HepG2 (cell line): Measurements from ENCODE around the gene TMEM86B. TPM values are rescaled to one million over a fixed set of nuclear protein-coding genes. Genes with fewer than 3 reads are reported as not detected.

ENCODE experiments used
- ARNT ChIP-seq: fragments of 450-650 bp; IDR thresholded peaks from 2 replicates; pipeline ENCODE4 v1.6.1; 2017
- CCAR2 ChIP-seq: fragments of 200-400 bp; formaldehyde crosslinking; optimal IDR thresholded peaks from 2 replicates; pipeline ENCODE3; 2018; ENCODE audit warnings: low read depth, mild to moderate bottlenecking, low read length, moderate library complexity
- DPF2 ChIP-seq: sonication (generic); formaldehyde crosslinking; IDR thresholded peaks from 2 replicates; pipeline ENCODE4 v1.4.0; 2020; ENCODE audit warnings: mild to moderate bottlenecking, low read depth, missing genetic modification reagents, borderline replicate concordance
- DR1 ChIP-seq: sonication (generic); formaldehyde crosslinking; IDR thresholded peaks from 2 replicates; pipeline ENCODE4 v1.8.0; 2021; ENCODE audit warnings: mild to moderate bottlenecking, missing genetic modification reagents, inconsistent platforms
- FOXO1 ChIP-seq: sonication (generic); formaldehyde crosslinking; IDR thresholded peaks from 2 replicates; pipeline ENCODE4 v1.4.0; 2020; ENCODE audit warnings: missing genetic modification reagents
- HMG20A ChIP-seq: IDR thresholded peaks from 2 replicates; pipeline ENCODE4 v1.6.1; 2016; ENCODE audit warnings: borderline replicate concordance
- REL ChIP-seq: sonication (generic); formaldehyde crosslinking; conservative IDR thresholded peaks from 2 replicates; pipeline ENCODE4 v1.8.0; 2022; ENCODE audit warnings: mild to moderate bottlenecking, missing genetic modification reagents, moderate library complexity
- TGIF2 ChIP-seq: IDR thresholded peaks from 2 replicates; pipeline ENCODE4 v1.6.1; 2016; ENCODE audit warnings: control low read depth, missing compliant biosample characterization
- U2AF1 ChIP-seq: fragments of 200-400 bp; formaldehyde crosslinking; optimal IDR thresholded peaks from 2 replicates; pipeline ENCODE3; 2017; ENCODE audit warnings: mild to moderate bottlenecking, low read depth, low read length
- ZFP36L1 ChIP-seq: sonication (generic); formaldehyde crosslinking; IDR thresholded peaks from 2 replicates; pipeline ENCODE4 v1.8.0; 2022; ENCODE audit warnings: mild to moderate bottlenecking, missing genetic modification reagents, moderate library complexity
- ZFX ChIP-seq: sonication (generic); formaldehyde crosslinking; IDR thresholded peaks from 2 replicates; pipeline ENCODE4 v1.4.0; 2020; ENCODE audit warnings: mild to moderate bottlenecking, low read depth, missing genetic modification reagents, moderate library complexity
- ZKSCAN5 ChIP-seq: sonication (generic); formaldehyde crosslinking; IDR thresholded peaks from 2 replicates; pipeline ENCODE4 v1.5.1; 2020; ENCODE audit warnings: mild to moderate bottlenecking, missing genetic modification reagents
- ZKSCAN8 ChIP-seq: IDR thresholded peaks from 2 replicates; pipeline ENCODE4 v1.6.1; 2016; ENCODE audit warnings: borderline replicate concordance, missing genetic modification reagents, missing compliant biosample characterization
- ZNF136 ChIP-seq: sonication (generic); formaldehyde crosslinking; IDR thresholded peaks from 2 replicates; pipeline ENCODE4 v1.8.1; 2022; ENCODE audit warnings: low read depth, mild to moderate bottlenecking, moderate library complexity, missing genetic modification reagents
- ZNF260 ChIP-seq: sonication (generic); formaldehyde crosslinking; IDR thresholded peaks from 2 replicates; pipeline ENCODE4 v1.4.0; 2020; ENCODE audit warnings: missing genetic modification reagents, low read depth, mild to moderate bottlenecking, borderline replicate concordance
- ZNF34 ChIP-seq: sonication (generic); formaldehyde crosslinking; IDR thresholded peaks from 2 replicates; pipeline ENCODE4 v1.4.0; 2020; ENCODE audit warnings: mild to moderate bottlenecking, missing genetic modification reagents, borderline replicate concordance
- ZNF567 ChIP-seq: sonication (generic); formaldehyde crosslinking; IDR thresholded peaks from 2 replicates; pipeline ENCODE4 v1.8.1; 2023; ENCODE audit warnings: mild to moderate bottlenecking, missing genetic modification reagents, borderline replicate concordance
- ZNF788 ChIP-seq: sonication (generic); formaldehyde crosslinking; IDR thresholded peaks from 2 replicates; pipeline ENCODE4 v1.5.0; 2020; ENCODE audit warnings: mild to moderate bottlenecking, missing genetic modification reagents, borderline replicate concordance
- polyA plus RNA-seq, 8 experiments: library from polyadenylated mRNA; depleted of rRNA in 3 of 8; stranded (reverse) in 7 of 8; unstranded in 1 of 8; fragments of >200 nt; fragmentation: Illumina TruSeq in 4 of 8; extraction: Trizol in 4 of 8; gene quantifications; 2 replicates each; pipeline versions ENCODE4 v1.2.1 to v1.2.3, GENCODE V29; 2011 to 2016; ENCODE audit warnings: low read depth in 4 of 8, missing spikeins in 1 of 8, mixed read lengths in 1 of 8; ENCODE audit not compliant: insufficient read depth in 1 of 8
- total RNA-seq, 5 experiments: library from RNA; depleted of rRNA; stranded (reverse); fragments of >200 nt; fragmentation: Illumina TruSeq; extraction: Trizol; gene quantifications; 2 replicates each; pipeline ENCODE4 v1.2.3, GENCODE V29; 2016; ENCODE audit warnings: low read depth in 1 of 5
- TF ChIP-seq, protein P1 (sequence below): sonication (generic); formaldehyde crosslinking; conservative IDR thresholded peaks from 2 replicates; pipeline ENCODE4 v1.4.0; 2020; ENCODE audit warnings: mild to moderate bottlenecking, missing genetic modification reagents, moderate library complexity
- TF ChIP-seq, protein P2 (sequence below): sonication (generic); formaldehyde crosslinking; conservative IDR thresholded peaks from 2 replicates; pipeline ENCODE4 v1.4.0; 2020; ENCODE audit warnings: missing genetic modification reagents
- TF ChIP-seq, protein P3 (sequence below): IDR thresholded peaks from 2 replicates; pipeline ENCODE4 v1.6.1; 2016; ENCODE audit warnings: missing compliant biosample characterization, missing genetic modification reagents, borderline replicate concordance
- TF ChIP-seq, protein P4 (sequence below): sonication (generic); formaldehyde crosslinking; conservative IDR thresholded peaks from 2 replicates; pipeline ENCODE4 v1.5.0; 2020; ENCODE audit warnings: missing genetic modification reagents

TMEM86B gene
- total and polyA plus RNA-seq, 2 of the 13 experiments (the other 11 are each of a cell fraction or from before 2014, with no cell fraction given), result 7.7 to 9.6 TPM

DNA sequence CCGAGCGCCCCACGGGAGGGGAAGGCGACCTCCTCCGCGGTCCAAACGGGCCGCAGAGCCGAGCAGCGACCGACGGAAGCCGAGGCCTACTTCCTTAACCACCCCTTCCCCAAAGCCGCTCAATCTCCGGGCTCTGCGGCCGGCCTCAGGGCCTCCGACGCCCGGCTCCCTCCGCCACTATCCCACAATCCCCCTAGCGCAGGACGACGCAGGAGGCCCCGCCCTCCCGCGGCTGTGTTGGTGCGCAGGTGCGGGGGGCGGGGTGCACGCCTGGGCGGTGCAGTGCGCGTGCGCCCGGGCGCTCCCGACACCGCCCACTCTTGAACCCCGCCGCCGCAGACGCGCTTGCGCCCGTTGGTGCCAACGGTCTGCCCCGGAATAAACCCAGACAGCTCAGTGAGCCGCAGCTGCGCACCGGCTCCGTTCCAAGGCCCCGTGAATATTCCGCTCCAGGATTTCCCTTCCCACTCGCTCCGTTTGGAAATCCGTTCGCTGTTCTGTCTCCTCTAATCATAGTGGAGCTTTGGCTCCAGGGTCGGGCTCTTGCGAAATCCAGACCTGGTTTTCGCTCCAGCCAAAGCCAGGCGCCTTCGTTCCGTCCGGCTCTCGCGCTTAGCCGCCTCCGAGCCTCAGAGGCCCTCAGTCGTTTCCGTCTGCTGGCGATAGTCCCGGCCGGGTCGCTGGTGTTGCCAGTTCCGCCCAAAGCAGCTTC is 30.4 kb upstream of the TMEM86B start, which contains the start of gene PPP6R1 (continued):
- TF ChIP-seq, protein P1, sequence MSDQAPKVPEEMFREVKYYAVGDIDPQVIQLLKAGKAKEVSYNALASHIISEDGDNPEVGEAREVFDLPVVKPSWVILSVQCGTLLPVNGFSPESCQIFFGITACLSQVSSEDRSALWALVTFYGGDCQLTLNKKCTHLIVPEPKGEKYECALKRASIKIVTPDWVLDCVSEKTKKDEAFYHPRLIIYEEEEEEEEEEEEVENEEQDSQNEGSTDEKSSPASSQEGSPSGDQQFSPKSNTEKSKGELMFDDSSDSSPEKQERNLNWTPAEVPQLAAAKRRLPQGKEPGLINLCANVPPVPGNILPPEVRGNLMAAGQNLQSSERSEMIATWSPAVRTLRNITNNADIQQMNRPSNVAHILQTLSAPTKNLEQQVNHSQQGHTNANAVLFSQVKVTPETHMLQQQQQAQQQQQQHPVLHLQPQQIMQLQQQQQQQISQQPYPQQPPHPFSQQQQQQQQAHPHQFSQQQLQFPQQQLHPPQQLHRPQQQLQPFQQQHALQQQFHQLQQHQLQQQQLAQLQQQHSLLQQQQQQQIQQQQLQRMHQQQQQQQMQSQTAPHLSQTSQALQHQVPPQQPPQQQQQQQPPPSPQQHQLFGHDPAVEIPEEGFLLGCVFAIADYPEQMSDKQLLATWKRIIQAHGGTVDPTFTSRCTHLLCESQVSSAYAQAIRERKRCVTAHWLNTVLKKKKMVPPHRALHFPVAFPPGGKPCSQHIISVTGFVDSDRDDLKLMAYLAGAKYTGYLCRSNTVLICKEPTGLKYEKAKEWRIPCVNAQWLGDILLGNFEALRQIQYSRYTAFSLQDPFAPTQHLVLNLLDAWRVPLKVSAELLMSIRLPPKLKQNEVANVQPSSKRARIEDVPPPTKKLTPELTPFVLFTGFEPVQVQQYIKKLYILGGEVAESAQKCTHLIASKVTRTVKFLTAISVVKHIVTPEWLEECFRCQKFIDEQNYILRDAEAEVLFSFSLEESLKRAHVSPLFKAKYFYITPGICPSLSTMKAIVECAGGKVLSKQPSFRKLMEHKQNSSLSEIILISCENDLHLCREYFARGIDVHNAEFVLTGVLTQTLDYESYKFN (CRISPR knock-in tag), result peak; percentile 86
- TF ChIP-seq DPF2 (CRISPR knock-in tag), result no peak
- TF ChIP-seq, protein P2, sequence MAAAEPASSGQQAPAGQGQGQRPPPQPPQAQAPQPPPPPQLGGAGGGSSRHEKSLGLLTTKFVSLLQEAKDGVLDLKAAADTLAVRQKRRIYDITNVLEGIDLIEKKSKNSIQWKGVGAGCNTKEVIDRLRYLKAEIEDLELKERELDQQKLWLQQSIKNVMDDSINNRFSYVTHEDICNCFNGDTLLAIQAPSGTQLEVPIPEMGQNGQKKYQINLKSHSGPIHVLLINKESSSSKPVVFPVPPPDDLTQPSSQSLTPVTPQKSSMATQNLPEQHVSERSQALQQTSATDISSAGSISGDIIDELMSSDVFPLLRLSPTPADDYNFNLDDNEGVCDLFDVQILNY (CRISPR knock-in tag), result peak; percentile 16; the same call in 1 of the 2 replicates
- TF ChIP-seq U2AF1, result peak; percentile 94
- no peak for TF ChIP-seq ZNF260
- TF ChIP-seq ZFP36L1 (CRISPR knock-in tag), result peak; percentile 58; the same call in 1 of the 2 replicates
- TF ChIP-seq DR1 (CRISPR knock-in tag), result peak; percentile 66
- TF ChIP-seq TGIF2 (CRISPR knock-in tag), result no peak
- peak; percentile 59 for TF ChIP-seq FOXO1
- 0 out of 2 replicates have a peak, but pooled peaks have one; percentile 33 for TF ChIP-seq ZNF136
- TF ChIP-seq ZNF34 (CRISPR knock-in tag), result no peak
- TF ChIP-seq ZKSCAN5 (CRISPR knock-in tag), result no peak
- TF ChIP-seq ZNF567 (CRISPR knock-in tag), result peak; percentile 63; the same call in 1 of the 2 replicates
- TF ChIP-seq, protein P3, sequence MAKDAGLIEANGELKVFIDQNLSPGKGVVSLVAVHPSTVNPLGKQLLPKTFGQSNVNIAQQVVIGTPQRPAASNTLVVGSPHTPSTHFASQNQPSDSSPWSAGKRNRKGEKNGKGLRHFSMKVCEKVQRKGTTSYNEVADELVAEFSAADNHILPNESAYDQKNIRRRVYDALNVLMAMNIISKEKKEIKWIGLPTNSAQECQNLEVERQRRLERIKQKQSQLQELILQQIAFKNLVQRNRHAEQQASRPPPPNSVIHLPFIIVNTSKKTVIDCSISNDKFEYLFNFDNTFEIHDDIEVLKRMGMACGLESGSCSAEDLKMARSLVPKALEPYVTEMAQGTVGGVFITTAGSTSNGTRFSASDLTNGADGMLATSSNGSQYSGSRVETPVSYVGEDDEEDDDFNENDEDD (CRISPR knock-in tag), result peak; percentile 59; the same call in 1 of the 2 replicates
- TF ChIP-seq, protein P4, sequence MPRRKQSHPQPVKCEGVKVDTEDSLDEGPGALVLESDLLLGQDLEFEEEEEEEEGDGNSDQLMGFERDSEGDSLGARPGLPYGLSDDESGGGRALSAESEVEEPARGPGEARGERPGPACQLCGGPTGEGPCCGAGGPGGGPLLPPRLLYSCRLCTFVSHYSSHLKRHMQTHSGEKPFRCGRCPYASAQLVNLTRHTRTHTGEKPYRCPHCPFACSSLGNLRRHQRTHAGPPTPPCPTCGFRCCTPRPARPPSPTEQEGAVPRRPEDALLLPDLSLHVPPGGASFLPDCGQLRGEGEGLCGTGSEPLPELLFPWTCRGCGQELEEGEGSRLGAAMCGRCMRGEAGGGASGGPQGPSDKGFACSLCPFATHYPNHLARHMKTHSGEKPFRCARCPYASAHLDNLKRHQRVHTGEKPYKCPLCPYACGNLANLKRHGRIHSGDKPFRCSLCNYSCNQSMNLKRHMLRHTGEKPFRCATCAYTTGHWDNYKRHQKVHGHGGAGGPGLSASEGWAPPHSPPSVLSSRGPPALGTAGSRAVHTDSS (CRISPR knock-in tag), result 0 out of 2 replicates have a peak, but pooled peaks have one; percentile 25
- peak; percentile 87; the same call in 1 of the 2 replicates for TF ChIP-seq ZKSCAN8 (CRISPR knock-in tag)
- peak; percentile 56; the same call in 1 of the 2 replicates for TF ChIP-seq HMG20A
- TF ChIP-seq REL (CRISPR knock-in tag), result peak; percentile 52; the same call in 1 of the 2 replicates
- TF ChIP-seq CCAR2, result peak; percentile 89
- no peak for TF ChIP-seq ARNT
- TF ChIP-seq ZFX (CRISPR knock-in tag), result peak; percentile 89
- TF ChIP-seq ZNF788 (CRISPR knock-in tag), result peak; percentile 87; the same call in 1 of the 2 replicates
